Tibial nerve (tissue), 4 donors: ENCODE measurements around the gene FRMD3. TPM values are rescaled to one million over a fixed set of nuclear protein-coding genes. Genes with fewer than 3 reads are reported as not detected.

ENCODE experiments used
- DNase-seq, 2 donors: peaks; one replicate each; pipeline ENCODE4 v3.0.0-alpha.2; 2019; ENCODE audit warnings: low spot score in 2 of 2
- H3K27ac ChIP-seq, 4 donors: fragments of 200-600 bp; sonication (generic) in 3 of 4; one replicate each; pipeline ENCODE4 v1.5.1; 2017 to 2019; ENCODE audit warnings: mild to moderate bottlenecking in 1 of 4
- H3K27me3 ChIP-seq, 2 donors: fragments of 200-600 bp; sonication (generic) in 1 of 2; one replicate each; pipeline versions ENCODE4 v1.5.1 to v1.6.0; 2017 to 2019
- H3K36me3 ChIP-seq, 3 donors: fragments of 200-600 bp; sonication (generic); one replicate each; pipeline ENCODE4 v1.5.1; 2018 to 2019
- H3K4me1 ChIP-seq, 4 donors: fragments of 200-600 bp; sonication (generic) in 3 of 4; one replicate each; pipeline ENCODE4 v1.5.1; 2017 to 2019
- H3K4me3 ChIP-seq, 4 donors: fragments of 200-600 bp; sonication (generic) in 3 of 4; one replicate each; pipeline ENCODE4 v1.5.1; 2017 to 2019; ENCODE audit warnings: mild to moderate bottlenecking in 1 of 4, moderate library complexity in 1 of 4
- H3K9me3 ChIP-seq, 4 donors: fragments of 200-600 bp; sonication (generic) in 3 of 4; one replicate each; pipeline ENCODE4 v1.5.1; 2017 to 2019
- EP300 ChIP-seq, 2 donors: sonication (generic); formaldehyde crosslinking; IDR thresholded peaks; one replicate each; pipeline ENCODE4 v1.6.1; 2017; ENCODE audit warnings: antibody characterized with exemption in 2 of 2, mild to moderate bottlenecking in 1 of 2
- POLR2A ChIP-seq, 2 donors: fragments of 450-650 bp; IDR thresholded peaks; one replicate each; pipeline ENCODE4 v1.6.1; 2017; ENCODE audit warnings: antibody characterized with exemption in 2 of 2, mild to moderate bottlenecking in 2 of 2, moderate library complexity in 2 of 2
- WGBS, 2 donors: methylation state at CpG; one replicate each; pipeline ENCODE4 v1.1.5; 2018; 5-methylcytosine and 5-hydroxymethylcytosine counted together
- total RNA-seq, 4 donors: library from RNA; depleted of rRNA; stranded (reverse); fragments of >200 nt; gene quantifications; one replicate each; pipeline ENCODE4 v1.1.0, GENCODE V29; 2016
- TF ChIP-seq, protein P1 (sequence below), 5 experiments: fragments of 200-600 bp in 3 of 5; fragments of 450-650 bp in 2 of 5; sonication (generic) in 3 of 5; IDR thresholded peaks; one replicate each; pipeline ENCODE4 v1.5.1; 2016 to 2019; ENCODE audit warnings: antibody characterized with exemption in 5 of 5, mild to moderate bottlenecking in 3 of 5, moderate library complexity in 2 of 5

FRMD3 gene
- total RNA-seq, 4 donors from 2014 or later, result 31.2 to 44.0 (median 34.5) TPM

DNA sequence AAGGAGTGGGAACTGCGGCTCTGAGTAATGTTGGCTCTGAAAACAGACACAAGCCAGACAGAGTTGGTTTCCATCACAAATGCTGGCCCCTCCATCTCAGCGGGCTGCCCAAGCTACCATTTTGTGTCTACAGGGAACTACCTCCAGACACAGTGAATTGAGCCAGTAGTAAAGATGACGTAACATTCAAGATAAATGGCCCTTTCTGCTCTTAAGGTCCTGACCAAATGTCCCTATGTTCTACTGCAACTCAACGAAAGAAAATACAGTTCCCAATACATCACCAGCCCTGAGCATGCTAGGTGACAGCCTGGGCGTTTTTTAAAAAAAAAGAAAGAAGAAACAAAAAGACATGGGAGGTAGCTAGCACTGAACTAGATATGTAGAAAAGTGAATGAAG lies 247.5 kb downstream of the FRMD3 start:
- H3K36me3 ChIP-seq, result peaks cover 0 to 33% (median 0%) of the 10 kb centered on the region in 3 donors
- no peaks in the 10 kb centered on the region for H3K27me3 ChIP-seq
- WGBS, 2 donors, result 50 to 52% methylated on average over 5 of the region's 5 CpGs
- TF ChIP-seq POLR2A (IDR thresholded peaks at IDR 0.05) (no peak), EP300 (IDR thresholded peaks at IDR 0.05) (no peak)
- TF ChIP-seq, protein P1, sequence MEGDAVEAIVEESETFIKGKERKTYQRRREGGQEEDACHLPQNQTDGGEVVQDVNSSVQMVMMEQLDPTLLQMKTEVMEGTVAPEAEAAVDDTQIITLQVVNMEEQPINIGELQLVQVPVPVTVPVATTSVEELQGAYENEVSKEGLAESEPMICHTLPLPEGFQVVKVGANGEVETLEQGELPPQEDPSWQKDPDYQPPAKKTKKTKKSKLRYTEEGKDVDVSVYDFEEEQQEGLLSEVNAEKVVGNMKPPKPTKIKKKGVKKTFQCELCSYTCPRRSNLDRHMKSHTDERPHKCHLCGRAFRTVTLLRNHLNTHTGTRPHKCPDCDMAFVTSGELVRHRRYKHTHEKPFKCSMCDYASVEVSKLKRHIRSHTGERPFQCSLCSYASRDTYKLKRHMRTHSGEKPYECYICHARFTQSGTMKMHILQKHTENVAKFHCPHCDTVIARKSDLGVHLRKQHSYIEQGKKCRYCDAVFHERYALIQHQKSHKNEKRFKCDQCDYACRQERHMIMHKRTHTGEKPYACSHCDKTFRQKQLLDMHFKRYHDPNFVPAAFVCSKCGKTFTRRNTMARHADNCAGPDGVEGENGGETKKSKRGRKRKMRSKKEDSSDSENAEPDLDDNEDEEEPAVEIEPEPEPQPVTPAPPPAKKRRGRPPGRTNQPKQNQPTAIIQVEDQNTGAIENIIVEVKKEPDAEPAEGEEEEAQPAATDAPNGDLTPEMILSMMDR (IDR thresholded peaks at IDR 0.05), result no peak
- DNase-seq, result no peak
- no peaks in the 10 kb centered on the region for H3K4me1 ChIP-seq
- H3K9me3 ChIP-seq, result no peaks in the 10 kb centered on the region
- no peak overlapping the region for H3K27ac ChIP-seq
- no peak overlapping the region for H3K4me3 ChIP-seq

DNA sequence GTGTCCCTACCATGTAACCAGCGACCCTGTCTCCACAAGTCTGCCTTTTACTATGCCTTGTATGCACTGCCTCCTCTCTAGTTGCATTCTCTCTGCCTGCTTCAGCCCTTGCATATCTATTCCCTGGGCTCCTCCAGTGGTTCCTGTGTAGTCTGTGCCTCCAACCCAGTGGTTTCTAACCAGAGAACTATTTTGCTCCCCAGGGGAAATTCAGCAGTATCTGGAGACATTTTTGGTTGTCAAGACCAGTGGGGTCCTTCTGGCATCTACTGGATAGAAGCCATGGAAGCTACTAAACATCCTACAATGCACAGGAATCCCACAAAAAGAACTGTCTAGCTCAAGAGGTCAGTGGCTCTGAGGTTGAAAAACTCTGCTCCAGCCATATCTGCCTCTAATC lies 251.2 kb downstream of the FRMD3 start:
- DNase-seq, result no peak
- peaks cover 0 to 31% (median 0%) of the 10 kb centered on the region in 3 donors for H3K36me3 ChIP-seq
- WGBS, 2 donors, result 91 to 96% methylated on average over 1 of the region's 1 CpG
- TF ChIP-seq POLR2A (IDR thresholded peaks at IDR 0.05) (no peak), EP300 (IDR thresholded peaks at IDR 0.05) (no peak)
- TF ChIP-seq, protein P1 (IDR thresholded peaks at IDR 0.05), result no peak
- H3K9me3 ChIP-seq, result no peaks in the 10 kb centered on the region
- no peaks in the 10 kb centered on the region for H3K27me3 ChIP-seq
- H3K4me1 ChIP-seq, result no peaks in the 10 kb centered on the region
- no peak overlapping the region for H3K27ac ChIP-seq
- H3K4me3 ChIP-seq, result no peak overlapping the region

DNA sequence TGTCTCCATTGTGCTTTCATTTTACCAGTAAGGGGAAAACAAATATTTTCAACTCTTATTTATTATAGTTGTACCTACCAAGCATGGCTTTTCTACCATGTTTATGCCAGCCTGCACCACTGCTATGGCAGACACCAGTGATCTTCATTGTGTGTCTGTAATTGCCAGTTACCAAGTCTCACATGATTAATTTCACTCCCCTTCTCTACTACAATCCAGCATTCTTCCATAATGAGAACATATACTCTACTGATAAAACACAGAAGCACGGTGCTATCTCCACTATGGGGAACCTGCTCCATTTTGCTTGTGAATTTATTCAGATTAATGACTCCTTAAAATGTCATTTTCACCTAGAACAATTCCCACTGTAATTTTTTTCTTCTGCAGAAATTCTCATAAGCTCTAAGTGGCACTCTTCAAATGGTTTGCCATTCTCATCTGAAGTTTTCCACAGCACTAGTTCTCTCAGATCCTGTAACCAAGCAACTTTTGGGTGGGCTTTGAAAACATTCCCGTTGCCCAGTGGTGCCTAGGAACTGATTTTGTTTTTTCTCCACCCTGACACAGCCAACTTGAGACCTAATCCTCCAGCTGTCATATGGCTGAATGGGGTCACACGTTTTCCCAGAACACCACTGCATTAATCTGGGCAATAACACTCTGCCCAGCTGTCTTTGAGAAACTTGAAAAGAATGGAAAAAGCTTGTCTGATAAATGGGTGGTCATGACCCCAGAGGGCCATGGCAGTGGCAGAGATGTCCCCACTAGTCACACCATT lies 252.6 kb downstream of the FRMD3 start:
- Histone ChIP-seq H3K4me3 (no peak overlapping the region), H3K27me3 (no peaks in the 10 kb centered on the region), H3K4me1 (peaks cover 0 to 13% (median 10%) of the 10 kb centered on the region in 4 donors), H3K27ac (no peak overlapping the region), H3K36me3 (peaks cover 0 to 30% (median 0%) of the 10 kb centered on the region in 3 donors), H3K9me3 (no peaks in the 10 kb centered on the region)
- no peak for DNase-seq
- TF ChIP-seq EP300 (IDR thresholded peaks at IDR 0.05), result no peak
- 67 to 69% methylated on average over 3 of the region's 3 CpGs for WGBS, 2 donors

DNA sequence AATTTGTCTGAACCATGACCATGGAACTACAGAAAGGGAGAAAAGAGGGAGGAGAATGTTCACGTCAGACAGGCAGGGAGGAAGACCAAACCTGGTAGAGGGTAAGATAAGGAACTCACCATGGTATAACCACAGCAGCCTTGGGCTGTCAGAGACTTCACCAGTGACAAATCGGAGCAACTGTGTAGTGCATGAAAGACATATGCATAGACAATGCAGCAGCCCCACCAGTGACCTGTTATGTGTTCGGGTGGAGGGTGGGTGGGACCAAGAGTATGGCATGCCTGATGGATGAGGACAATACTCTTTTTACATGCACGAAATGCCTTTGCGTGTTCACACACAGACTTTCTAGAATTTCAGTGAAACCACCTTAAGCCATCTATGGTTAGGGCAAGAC lies 253.5 kb downstream of the FRMD3 start:
- Histone ChIP-seq H3K27me3 (no peaks in the 10 kb centered on the region), H3K36me3 (peaks cover 0 to 22% (median 0%) of the 10 kb centered on the region in 3 donors), H3K9me3 (no peaks in the 10 kb centered on the region), H3K27ac (no peak overlapping the region), H3K4me1 (peaks cover 0 to 13% (median 10%) of the 10 kb centered on the region in 4 donors), H3K4me3 (no peak overlapping the region)
- no peak for DNase-seq
- 89% methylated on average over 5 of the region's 5 CpGs for WGBS, 2 donors
- TF ChIP-seq EP300 (IDR thresholded peaks at IDR 0.05) (no peak), POLR2A (IDR thresholded peaks at IDR 0.05) (no peak)
- TF ChIP-seq, protein P1 (IDR thresholded peaks at IDR 0.05), result no peak

DNA sequence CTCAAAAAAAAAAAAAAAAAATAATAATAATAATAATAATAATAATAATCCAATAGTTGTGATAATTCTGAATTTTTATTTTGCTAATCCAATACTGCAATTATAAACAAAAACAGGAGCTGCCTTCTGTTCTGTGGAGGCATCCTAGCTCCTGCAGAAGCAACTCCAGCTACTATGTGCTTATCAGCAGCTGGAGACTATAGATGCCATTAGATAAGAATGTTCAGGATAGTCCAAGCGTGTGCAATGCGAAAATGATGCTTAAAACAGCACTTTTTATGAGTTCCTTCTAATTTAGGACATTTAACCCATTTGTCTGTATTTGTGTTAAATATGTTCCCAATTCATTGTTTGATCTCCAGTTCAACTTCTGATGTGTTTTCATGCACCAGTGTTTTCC lies 254.7 kb downstream of the FRMD3 start:
- WGBS, 2 donors, result 75 to 80% methylated on average over 2 of the region's 2 CpGs
- no peak overlapping the region for H3K4me3 ChIP-seq
- no peaks in the 10 kb centered on the region for H3K27me3 ChIP-seq
- H3K36me3 ChIP-seq, result peaks cover 0 to 18% (median 0%) of the 10 kb centered on the region in 3 donors
- no peaks in the 10 kb centered on the region for H3K9me3 ChIP-seq
- H3K27ac ChIP-seq, result no peak overlapping the region
- peaks cover 0 to 13% (median 10%) of the 10 kb centered on the region in 4 donors for H3K4me1 ChIP-seq
- no peak for TF ChIP-seq EP300 (IDR thresholded peaks at IDR 0.05)
- no peak for TF ChIP-seq POLR2A (IDR thresholded peaks at IDR 0.05)
- TF ChIP-seq, protein P1 (IDR thresholded peaks at IDR 0.05), result no peak
- no peak for DNase-seq
